Liver (tissue), 4 donors: ENCODE measurements around the gene KCNA10. TPM values are rescaled to one million over a fixed set of nuclear protein-coding genes. Genes with fewer than 3 reads are reported as not detected.

Source experiments
- polyA plus RNA-seq, 2 donors: library from polyadenylated mRNA; stranded (reverse) in 1 of 2; unstranded in 1 of 2; fragments of 200-250 nt in 1 of 2; fragments of >200 nt in 1 of 2; fragmentation: Nextera tagmentation in 1 of 2; extraction: Ambion mirVana in 1 of 2; gene quantifications; one replicate each; pipeline versions ENCODE4 v1.2.1 to v1.2.3, GENCODE V29; 2013 to 2015
- total RNA-seq, 2 donors: library from RNA; depleted of rRNA; stranded (reverse); fragments of >200 nt; gene quantifications; one replicate each; pipeline ENCODE4 v1.2.3, GENCODE V29; 2014
- donor health status: healthy.
- donor health status: healthy.
- donor health status: healthy.

The KCNA10 gene
- total and polyA plus RNA-seq, 4 donors = not detected

Other genes with a start within 250 kb of the KCNA10 start
- gene RBM15, start 179.8 kb downstream of the KCNA10 start, total RNA-seq = 10 to 100 TPM; 27.2 to 34.0 TPM
- 1 to 10 TPM; 2.4 to 2.8 TPM for gene RBM15, start 179.8 kb downstream of the KCNA10 start, polyA plus RNA-seq
- gene SLC16A4, start 128.1 kb downstream of the KCNA10 start, total RNA-seq = 1 to 10 TPM; 1.8 TPM
- 1 to 10 TPM in 1 of 2 donors, under 1 TPM in 1; 0.72 to 1.4 TPM for gene SLC16A4, start 128.1 kb downstream of the KCNA10 start, polyA plus RNA-seq
- gene LAMTOR5, start 111.5 kb downstream of the KCNA10 start, total RNA-seq = 10 to 100 TPM; 30.0 to 41.2 TPM
- 100 to 1,000 TPM; 147 to 182 TPM for gene LAMTOR5, start 111.5 kb downstream of the KCNA10 start, polyA plus RNA-seq
- gene PROK1, start 68.0 kb downstream of the KCNA10 start, total RNA-seq = not detected
- gene PROK1, start 68.0 kb downstream of the KCNA10 start, polyA plus RNA-seq = under 1 TPM in 1 of 2 donors, not detected in 1; 0.03 TPM
- under 1 TPM in 1 of 2 donors, not detected in 1; 0.08 TPM for gene KCNA2, start 87.2 kb upstream of the KCNA10 start, total RNA-seq
- under 1 TPM in 1 of 2 donors, not detected in 1; 0.02 TPM for gene KCNA2, start 87.2 kb upstream of the KCNA10 start, polyA plus RNA-seq
- 1 to 10 TPM in 1 of 2 donors, under 1 TPM in 1; 0.23 to 2.2 TPM for gene KCNA3, start 155.8 kb upstream of the KCNA10 start, total RNA-seq
- under 1 TPM; 0.32 to 0.35 TPM for gene KCNA3, start 155.8 kb upstream of the KCNA10 start, polyA plus RNA-seq